Measurements from ENCODE around the gene TMCC1.

Gene TMCC1

GRCh38 chr3:129747992-129748391, 145.5 kb downstream of the TMCC1 start:
- H3K36me3 Mint-ChIP-seq (ENCODE audit: low read depth) = peaks cover 11% of the 10 kb centered on the region
- no peak overlapping the region for H3K27ac Mint-ChIP-seq
- no peak overlapping the region for H3K4me3 Mint-ChIP-seq
- H3K27me3 Mint-ChIP-seq = no peaks in the 10 kb centered on the region
- H3K9me3 Mint-ChIP-seq = peaks cover 5% of the 10 kb centered on the region
- peaks cover 16% of the 10 kb centered on the region for H3K4me1 Mint-ChIP-seq (ENCODE audit: low read depth)

GRCh38 chr3:129747136-129747535, 146.4 kb downstream of the TMCC1 start:
- H3K36me3 Mint-ChIP-seq (ENCODE audit: low read depth) = peaks cover 2% of the 10 kb centered on the region
- no peaks in the 10 kb centered on the region for H3K9me3 Mint-ChIP-seq
- no peaks in the 10 kb centered on the region for H3K27me3 Mint-ChIP-seq
- no peak overlapping the region for H3K27ac Mint-ChIP-seq
- peaks cover 24% of the 10 kb centered on the region for H3K4me1 Mint-ChIP-seq (ENCODE audit: low read depth)
- no peak overlapping the region for H3K4me3 Mint-ChIP-seq

GRCh38 chr3:129746629-129747028, 146.9 kb downstream of the TMCC1 start:
- H3K4me1 Mint-ChIP-seq (ENCODE audit: low read depth) = peaks cover 26% of the 10 kb centered on the region
- no peak overlapping the region for H3K27ac Mint-ChIP-seq
- no peaks in the 10 kb centered on the region for H3K36me3 Mint-ChIP-seq (ENCODE audit: low read depth)
- no peaks in the 10 kb centered on the region for H3K27me3 Mint-ChIP-seq
- H3K4me3 Mint-ChIP-seq = no peak overlapping the region
- no peaks in the 10 kb centered on the region for H3K9me3 Mint-ChIP-seq

- no peak overlapping the region for H3K27ac Mint-ChIP-seq
- H3K4me3 Mint-ChIP-seq = no peak overlapping the region
- H3K36me3 Mint-ChIP-seq (ENCODE audit: low read depth) = no peaks in the 10 kb centered on the region
- peaks cover 32% of the 10 kb centered on the region for H3K4me1 Mint-ChIP-seq (ENCODE audit: low read depth)
- no peaks in the 10 kb centered on the region for H3K27me3 Mint-ChIP-seq
- H3K9me3 Mint-ChIP-seq = no peaks in the 10 kb centered on the region
Measured at GRCh38 chr3:129745253-129745652, 148.3 kb downstream of the TMCC1 start.

GRCh38 chr3:129741794-129742193, 151.7 kb downstream of the TMCC1 start:
- Mint-ChIP-seq H3K9me3 (no peaks in the 10 kb centered on the region), H3K27ac (no peak overlapping the region), H3K27me3 (no peaks in the 10 kb centered on the region), H3K4me1 (ENCODE audit: low read depth) (peaks cover 22% of the 10 kb centered on the region), H3K36me3 (ENCODE audit: low read depth) (peaks cover 4% of the 10 kb centered on the region), H3K4me3 (no peak overlapping the region)

- Mint-ChIP-seq H3K4me1 (ENCODE audit: low read depth) (peaks cover 22% of the 10 kb centered on the region), H3K9me3 (no peaks in the 10 kb centered on the region), H3K27ac (no peak overlapping the region), H3K4me3 (no peak overlapping the region), H3K27me3 (no peaks in the 10 kb centered on the region), H3K36me3 (ENCODE audit: low read depth) (peaks cover 4% of the 10 kb centered on the region)
Measured at GRCh38 chr3:129740090-129740489, 153.4 kb downstream of the TMCC1 start.

- no peak overlapping the region for H3K27ac Mint-ChIP-seq
- H3K4me1 Mint-ChIP-seq (ENCODE audit: low read depth) = peaks cover 22% of the 10 kb centered on the region
- no peaks in the 10 kb centered on the region for H3K9me3 Mint-ChIP-seq
- H3K36me3 Mint-ChIP-seq (ENCODE audit: low read depth) = peaks cover 4% of the 10 kb centered on the region
- no peaks in the 10 kb centered on the region for H3K27me3 Mint-ChIP-seq
- no peak overlapping the region for H3K4me3 Mint-ChIP-seq
Measured at GRCh38 chr3:129739634-129740033, 153.9 kb downstream of the TMCC1 start.

- H3K4me1 Mint-ChIP-seq (ENCODE audit: low read depth) = peaks cover 24% of the 10 kb centered on the region
- H3K27ac Mint-ChIP-seq = no peak overlapping the region
- H3K4me3 Mint-ChIP-seq = no peak overlapping the region
- no peaks in the 10 kb centered on the region for H3K9me3 Mint-ChIP-seq
- no peaks in the 10 kb centered on the region for H3K27me3 Mint-ChIP-seq
- H3K36me3 Mint-ChIP-seq (ENCODE audit: low read depth) = peaks cover 4% of the 10 kb centered on the region
Measured at GRCh38 chr3:129738172-129738571, 155.3 kb downstream of the TMCC1 start.

- no peaks in the 10 kb centered on the region for H3K27me3 Mint-ChIP-seq
- peaks cover 7% of the 10 kb centered on the region for H3K4me1 Mint-ChIP-seq (ENCODE audit: low read depth)
- H3K4me3 Mint-ChIP-seq = no peak overlapping the region
- no peaks in the 10 kb centered on the region for H3K9me3 Mint-ChIP-seq
- peaks cover 4% of the 10 kb centered on the region for H3K36me3 Mint-ChIP-seq (ENCODE audit: low read depth)
- no peak overlapping the region for H3K27ac Mint-ChIP-seq
Measured at GRCh38 chr3:129736070-129736469, 157.4 kb downstream of the TMCC1 start.

GRCh38 chr3:129735638-129736037, 157.9 kb downstream of the TMCC1 start:
- Mint-ChIP-seq H3K27me3 (no peaks in the 10 kb centered on the region), H3K9me3 (no peaks in the 10 kb centered on the region), H3K36me3 (ENCODE audit: low read depth) (peaks cover 4% of the 10 kb centered on the region), H3K4me1 (ENCODE audit: low read depth) (peaks cover 3% of the 10 kb centered on the region), H3K27ac (no peak overlapping the region), H3K4me3 (no peak overlapping the region)

GRCh38 chr3:129734449-129734848, 159.1 kb downstream of the TMCC1 start:
- Mint-ChIP-seq H3K4me3 (no peak overlapping the region), H3K36me3 (ENCODE audit: low read depth) (peaks cover 4% of the 10 kb centered on the region), H3K27me3 (no peaks in the 10 kb centered on the region), H3K27ac (no peak overlapping the region), H3K4me1 (ENCODE audit: low read depth) (peaks cover 3% of the 10 kb centered on the region), H3K9me3 (no peaks in the 10 kb centered on the region)

GRCh38 chr3:129732200-129732876, 161.2 kb downstream of the TMCC1 start:
- no peak overlapping the region for H3K4me3 Mint-ChIP-seq
- peaks cover 3% of the 10 kb centered on the region for H3K4me1 Mint-ChIP-seq (ENCODE audit: low read depth)
- peaks cover under 1% of the 10 kb centered on the region for H3K36me3 Mint-ChIP-seq (ENCODE audit: low read depth)
- H3K9me3 Mint-ChIP-seq = no peaks in the 10 kb centered on the region
- no peaks in the 10 kb centered on the region for H3K27me3 Mint-ChIP-seq
- no peak overlapping the region for H3K27ac Mint-ChIP-seq

GRCh38 chr3:129727707-129728106, 165.8 kb downstream of the TMCC1 start:
- Mint-ChIP-seq H3K4me3 (no peak overlapping the region), H3K27me3 (no peaks in the 10 kb centered on the region), H3K4me1 (ENCODE audit: low read depth) (no peaks in the 10 kb centered on the region), H3K36me3 (ENCODE audit: low read depth) (no peaks in the 10 kb centered on the region), H3K9me3 (no peaks in the 10 kb centered on the region), H3K27ac (no peak overlapping the region)

GRCh38 chr3:129723558-129724324, 169.8 kb downstream of the TMCC1 start:
- Mint-ChIP-seq H3K27me3 (no peaks in the 10 kb centered on the region), H3K27ac (no peak overlapping the region), H3K9me3 (no peaks in the 10 kb centered on the region), H3K4me1 (ENCODE audit: low read depth) (no peaks in the 10 kb centered on the region), H3K36me3 (ENCODE audit: low read depth) (no peaks in the 10 kb centered on the region), H3K4me3 (no peak overlapping the region)

- Mint-ChIP-seq H3K9me3 (no peaks in the 10 kb centered on the region), H3K4me3 (no peak overlapping the region), H3K27me3 (no peaks in the 10 kb centered on the region), H3K36me3 (ENCODE audit: low read depth) (no peaks in the 10 kb centered on the region), H3K27ac (no peak overlapping the region), H3K4me1 (ENCODE audit: low read depth) (no peaks in the 10 kb centered on the region)
Measured at GRCh38 chr3:129722527-129722926, 171.0 kb downstream of the TMCC1 start.

GRCh38 chr3:129718201-129718600, 175.3 kb downstream of the TMCC1 start:
- Mint-ChIP-seq H3K4me3 (no peak overlapping the region), H3K9me3 (no peaks in the 10 kb centered on the region), H3K27me3 (no peaks in the 10 kb centered on the region), H3K27ac (no peak overlapping the region), H3K4me1 (ENCODE audit: low read depth) (no peaks in the 10 kb centered on the region), H3K36me3 (ENCODE audit: low read depth) (no peaks in the 10 kb centered on the region)

Data from stimulated activated naive CD8-positive, alpha-beta T cell treated with anti-CD3 and anti-CD28 coated beads, Interleukin-15, Interleukin-2, amounts not matched to agents 100 ng/mL and 50 ng/mL, for 24 hours (primary cell).